NCI-H526 treated with DMSO at 0.1 percent for 48 hours (cell line): Measurements from ENCODE around the gene TBX3.

ENCODE experiments used
- DNase-seq: peaks from one replicate; lab custom pipeline; 2025; lab: John Stamatoyannopoulos, UW

The TBX3 gene

DNA sequence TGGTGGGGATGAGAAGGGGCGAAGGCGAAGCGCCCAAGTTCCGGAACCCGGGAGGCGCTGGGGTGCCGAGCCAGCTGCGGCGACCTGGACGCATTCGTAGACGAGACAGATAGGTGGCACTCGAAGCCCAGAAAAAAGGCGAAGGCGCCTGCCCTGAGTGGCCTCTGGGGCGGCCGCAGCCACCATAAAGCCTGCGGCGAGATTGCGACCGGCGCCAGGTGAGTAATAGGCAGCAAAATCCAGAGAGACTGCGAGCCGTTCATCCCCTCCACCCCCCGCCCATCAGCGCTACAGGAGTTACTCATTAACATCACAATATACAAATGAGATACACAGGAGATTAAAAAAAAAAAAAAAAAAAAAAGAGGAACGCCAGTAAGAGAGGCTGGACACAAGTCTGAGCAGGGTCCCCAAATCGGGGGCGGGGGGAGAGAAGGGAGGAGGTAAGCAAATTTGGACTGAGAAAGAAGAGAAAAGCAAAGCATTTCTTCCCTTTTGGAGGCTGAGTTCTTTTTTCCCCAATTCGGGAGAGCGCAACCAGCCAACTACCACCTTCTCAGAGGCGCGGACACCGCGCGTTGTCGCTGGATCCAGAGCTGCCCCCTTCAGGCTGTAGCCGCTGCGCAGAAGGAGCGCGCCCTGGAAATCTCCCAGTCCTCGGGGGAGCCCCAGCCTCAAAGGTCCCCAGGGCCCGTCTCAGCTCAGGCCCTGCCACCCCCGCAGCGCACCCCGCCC lies 15.7 kb downstream of the TBX3 start:
- DNase-seq: peak; percentile 96

- no peak for DNase-seq
Measured at GRCh38 chr12:114667669-114668150, 16.3 kb downstream of the TBX3 start.

DNA sequence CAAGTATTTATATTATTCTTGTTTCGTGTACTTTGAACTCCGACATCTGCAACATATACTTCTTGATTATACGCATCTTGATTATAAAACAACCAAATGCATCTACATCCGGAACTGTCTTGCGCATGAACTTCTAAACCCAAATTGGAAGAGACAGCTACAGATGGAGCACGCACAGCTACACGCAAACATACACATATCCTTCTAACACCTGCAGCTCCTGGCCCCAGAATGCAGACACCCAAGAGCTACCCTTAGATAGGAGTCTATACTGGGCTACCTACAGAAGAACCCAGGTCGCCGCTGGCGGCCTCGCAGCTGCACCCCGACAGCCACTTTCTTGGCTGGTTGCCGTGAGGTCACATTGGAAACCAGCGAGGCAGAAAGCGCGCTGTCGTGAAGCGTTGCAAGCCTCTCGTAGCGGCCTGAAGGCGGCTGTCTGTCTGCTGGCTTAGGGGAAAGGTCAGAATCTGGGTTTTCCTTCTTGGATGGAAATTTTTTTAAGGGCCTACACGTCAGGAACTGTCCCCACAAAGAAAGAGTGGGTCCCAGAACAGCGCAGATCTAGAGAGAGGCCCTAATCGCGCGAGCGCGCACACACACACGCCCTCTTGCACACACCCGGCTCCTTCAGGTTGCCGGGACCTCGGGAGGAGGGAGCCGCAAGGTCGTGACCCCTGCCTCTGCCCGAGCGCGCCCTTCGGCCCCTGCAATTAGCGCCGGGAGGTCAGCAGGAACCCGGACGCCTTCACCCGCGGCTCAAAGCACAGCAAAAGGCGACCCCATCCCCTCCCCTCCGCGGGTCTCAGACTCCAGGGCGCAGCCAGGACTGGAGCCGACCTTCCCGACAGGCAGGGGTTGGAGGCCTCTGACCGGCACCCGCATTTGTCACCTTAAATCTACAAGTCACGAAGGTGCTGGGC lies 17.0 kb downstream of the TBX3 start:
- DNase-seq: no peak

DNA sequence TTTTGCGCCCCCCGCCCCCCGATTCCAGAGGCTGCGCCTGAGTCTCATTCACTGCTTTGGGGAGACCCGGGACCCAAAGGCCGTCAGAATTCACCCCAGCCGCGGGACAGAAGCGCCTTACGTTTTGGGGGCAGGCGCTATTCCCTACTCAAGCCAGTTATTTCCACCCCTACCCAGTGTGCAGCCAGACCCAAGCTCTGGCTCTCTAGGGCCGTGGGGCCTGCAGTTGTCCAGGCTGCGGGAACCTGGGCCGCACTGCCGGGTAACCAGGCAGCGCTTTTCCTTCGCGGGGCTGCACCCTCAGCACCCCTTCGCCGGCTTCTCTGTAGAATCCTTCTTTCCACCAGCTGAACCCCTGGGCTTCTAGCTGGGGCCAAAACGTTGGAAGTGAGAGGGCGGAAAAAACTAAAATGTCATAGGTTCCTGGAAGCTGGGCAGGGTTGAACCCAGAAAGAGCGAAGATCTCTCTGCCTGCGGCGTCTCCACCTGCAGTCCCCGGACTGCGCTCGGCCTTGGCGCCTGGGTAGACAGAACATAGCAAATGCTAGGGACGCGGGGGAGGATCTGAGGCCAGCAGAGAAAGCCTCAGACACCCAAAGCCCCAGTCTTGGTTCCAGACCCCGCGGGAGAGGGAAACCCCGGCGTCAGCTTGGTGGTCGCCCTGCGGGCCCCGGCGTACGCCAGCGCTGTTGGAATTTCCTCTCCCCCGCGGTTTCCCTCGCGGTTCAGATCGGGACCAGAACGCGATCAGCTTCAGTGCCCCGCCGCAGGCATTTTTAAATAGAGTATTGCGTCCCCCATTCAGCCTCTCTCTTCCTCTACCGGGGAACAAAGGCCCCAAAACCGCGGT lies 18.3 kb downstream of the TBX3 start:
- no peak for DNase-seq

GRCh38 chr12:114664651-114665320 lies 19.2 kb downstream of the TBX3 start:
- DNase-seq: no peak

- DNase-seq: no peak
Measured at GRCh38 chr12:114662512-114663177, 21.3 kb downstream of the TBX3 start.

DNA sequence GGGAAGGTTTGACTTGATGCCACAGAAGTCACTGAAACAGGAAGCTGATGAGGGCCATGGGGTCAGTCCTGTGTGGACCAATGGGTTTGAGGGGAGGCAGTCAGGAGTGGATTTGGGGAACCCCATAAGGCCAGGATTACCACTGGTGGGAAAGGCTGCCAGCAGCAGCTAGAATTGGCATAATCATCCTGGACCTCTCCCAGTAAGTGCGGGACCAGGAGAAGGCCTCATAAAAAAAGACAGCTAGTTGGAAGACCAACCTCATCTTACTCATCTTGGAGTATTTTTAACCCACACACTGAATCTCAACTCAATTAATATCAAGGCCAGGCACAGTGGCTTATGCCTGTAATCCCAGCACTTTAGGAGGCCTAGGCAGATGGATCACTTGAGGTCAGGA lies 22.7 kb downstream of the TBX3 start:
- no peak for DNase-seq

GRCh38 chr12:114659084-114659483 lies 24.9 kb downstream of the TBX3 start:
- no peak for DNase-seq

DNA sequence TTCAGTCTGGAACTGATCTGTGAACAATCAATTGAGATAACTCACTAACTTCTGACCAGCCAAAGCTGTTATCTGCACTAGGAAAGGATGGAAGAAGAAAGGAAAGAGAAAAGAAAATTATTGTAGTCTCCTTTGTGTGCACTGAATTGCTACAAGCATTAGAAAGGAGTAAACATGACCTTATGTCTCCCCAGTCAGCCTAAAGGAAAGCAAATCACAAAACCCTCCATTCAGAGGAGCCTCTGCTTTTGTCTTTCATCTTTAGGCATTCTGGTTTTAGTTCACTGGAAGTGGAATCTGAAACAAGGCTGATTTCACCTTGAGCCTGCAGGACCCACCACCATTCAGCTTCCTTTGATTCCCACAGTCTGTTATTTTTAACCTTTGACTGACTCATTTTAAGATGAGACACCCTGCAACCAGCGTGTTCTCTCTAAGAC lies 26.0 kb downstream of the TBX3 start:
- no peak for DNase-seq

DNA sequence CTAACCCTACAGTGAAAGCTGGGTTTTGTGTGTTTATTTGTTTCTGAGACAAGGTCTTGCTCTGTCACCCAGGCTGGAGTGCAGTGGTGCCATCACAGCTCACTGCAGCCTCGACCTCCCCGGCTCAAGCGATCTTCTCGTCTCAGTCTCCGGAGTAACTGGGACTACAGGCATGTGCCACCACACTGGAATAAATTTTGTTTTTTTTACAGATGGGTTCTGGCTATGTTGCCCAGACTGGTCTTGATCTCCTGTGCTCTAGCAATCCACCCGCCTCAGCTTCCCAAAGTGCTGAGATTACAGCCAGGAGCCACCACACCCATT lies 26.4 kb downstream of the TBX3 start:
- no peak for DNase-seq

- no peak for DNase-seq
Measured at GRCh38 chr12:114656906-114657596, 26.9 kb downstream of the TBX3 start.

GRCh38 chr12:114655934-114656749 lies 27.8 kb downstream of the TBX3 start:
- DNase-seq: no peak

DNA sequence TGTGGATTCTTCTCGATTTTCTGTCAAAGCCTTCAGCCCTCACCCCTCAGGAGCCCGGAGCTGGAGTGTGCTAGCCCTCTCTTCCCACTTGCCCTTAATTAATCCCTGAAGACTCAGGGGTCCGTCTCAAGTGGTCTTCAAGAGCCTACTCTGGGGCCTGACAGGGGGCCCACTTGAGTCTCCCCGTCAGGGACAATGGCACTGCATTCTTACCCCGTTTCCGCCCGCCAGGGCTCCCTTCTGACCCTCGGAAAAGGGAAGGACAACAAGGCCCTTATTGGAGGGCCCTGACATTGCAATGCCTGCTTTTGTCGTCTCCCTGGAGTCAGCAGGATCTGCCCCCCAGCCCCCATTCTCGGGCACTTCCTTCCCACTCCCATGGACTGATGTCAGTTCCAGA lies 34.4 kb downstream of the TBX3 start:
- DNase-seq: no peak

DNA sequence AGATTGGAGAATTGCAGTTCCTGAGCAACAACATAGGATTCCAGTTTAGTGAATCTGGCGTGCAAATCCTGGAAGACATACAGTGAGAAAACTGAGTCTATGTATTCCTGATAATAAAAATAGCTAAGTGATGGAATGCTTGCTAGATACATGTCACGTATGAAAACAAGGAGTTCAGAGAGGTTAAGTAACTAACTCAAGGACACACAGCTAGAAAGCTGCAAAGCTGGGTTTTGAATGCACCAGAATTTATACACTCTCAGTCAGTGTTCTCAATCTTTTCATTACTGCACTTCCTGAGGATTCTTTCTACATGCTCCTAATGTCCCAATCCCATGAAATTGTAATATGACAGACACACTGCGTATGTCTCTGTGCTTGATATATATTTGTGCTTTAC lies 35.3 kb downstream of the TBX3 start:
- DNase-seq: no peak

- no peak for DNase-seq
Measured at GRCh38 chr12:114638790-114639435, 45.1 kb downstream of the TBX3 start.

- DNase-seq: no peak
Measured at GRCh38 chr12:114636723-114637480, 47.1 kb downstream of the TBX3 start.

DNA sequence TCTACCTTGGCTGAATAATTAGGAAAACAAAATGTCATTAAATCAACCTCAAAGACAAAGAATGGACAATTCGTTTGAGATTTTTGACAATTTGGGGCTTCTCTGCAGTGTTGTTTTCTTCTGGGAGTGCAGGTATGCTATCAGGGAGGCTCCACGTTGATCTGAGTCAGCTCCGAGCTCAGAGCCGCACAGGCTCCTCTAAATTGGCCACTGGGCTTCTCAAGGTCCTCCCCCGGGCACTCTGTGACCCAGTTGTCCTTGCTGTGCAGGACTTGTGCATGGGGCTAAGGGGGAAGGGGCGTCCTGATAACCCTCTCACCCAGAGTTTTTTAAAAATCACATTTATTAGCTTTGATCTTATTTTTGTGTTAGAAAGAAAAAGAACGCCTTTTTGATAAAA lies 52.7 kb downstream of the TBX3 start:
- DNase-seq: no peak

DNA sequence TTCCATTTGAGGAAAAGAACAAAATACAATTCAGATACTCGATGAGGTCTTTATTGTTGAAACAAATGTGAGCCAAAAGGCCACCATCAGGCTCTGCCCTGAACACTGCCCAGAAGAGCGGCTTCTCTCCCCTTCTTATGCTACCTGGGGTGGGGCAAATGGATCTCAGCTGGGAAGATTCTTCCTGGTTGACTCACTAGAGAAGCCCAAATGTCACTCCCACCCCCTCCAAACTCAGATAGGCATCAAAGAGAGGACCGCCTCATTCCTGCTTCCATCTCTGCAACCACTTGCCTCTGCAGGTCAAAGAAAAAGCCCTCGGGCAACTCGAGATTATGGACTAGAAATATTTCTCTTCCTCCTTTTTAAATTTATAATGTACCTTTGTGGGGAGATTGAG lies 55.8 kb downstream of the TBX3 start:
- DNase-seq: no peak
